Measurements from ENCODE around the gene CAMK2B. TPM values are rescaled to one million over a fixed set of nuclear protein-coding genes. Genes with fewer than 3 reads are reported as not detected.
A peak's percentile ranks its signal among the peaks of the same experiment; 100 is the strongest.

The CAMK2B gene
- total and polyA plus RNA-seq, 7 donors, result 0.23 to 3.2 (median 1.5) TPM; not detected in 1

DNA sequence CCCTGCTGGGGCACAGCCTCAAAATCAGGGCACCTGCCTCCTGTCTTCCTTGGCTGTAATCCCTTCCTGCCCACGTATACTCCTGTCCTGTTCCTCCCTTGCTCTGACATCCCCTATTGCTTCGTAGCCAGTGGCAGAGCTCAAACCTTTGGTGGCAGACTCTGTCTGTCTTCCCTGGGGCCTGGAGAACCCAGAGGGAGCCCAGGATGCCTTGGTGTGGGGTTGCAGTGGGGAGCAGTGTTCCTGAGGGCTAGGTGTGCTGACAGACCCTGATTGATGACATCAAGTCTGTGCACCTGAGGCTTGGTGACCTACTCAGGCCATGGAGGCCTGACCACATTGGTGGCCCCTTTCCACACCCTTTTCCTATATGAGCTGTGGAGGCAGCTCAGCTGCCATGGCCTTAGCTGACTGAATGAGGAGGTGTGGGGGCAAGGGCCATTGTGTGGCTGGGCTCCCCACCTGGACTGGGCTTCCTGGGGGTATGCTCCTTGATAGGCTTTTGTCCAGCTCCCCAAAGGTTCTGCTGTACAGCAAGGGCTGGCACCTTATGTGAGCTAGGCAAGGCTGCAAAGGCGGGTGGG lies 130.7 kb downstream of the CAMK2B start:
- WGBS, 2 donors, result 86 to 89% methylated on average over 3 of the region's 3 CpGs

DNA sequence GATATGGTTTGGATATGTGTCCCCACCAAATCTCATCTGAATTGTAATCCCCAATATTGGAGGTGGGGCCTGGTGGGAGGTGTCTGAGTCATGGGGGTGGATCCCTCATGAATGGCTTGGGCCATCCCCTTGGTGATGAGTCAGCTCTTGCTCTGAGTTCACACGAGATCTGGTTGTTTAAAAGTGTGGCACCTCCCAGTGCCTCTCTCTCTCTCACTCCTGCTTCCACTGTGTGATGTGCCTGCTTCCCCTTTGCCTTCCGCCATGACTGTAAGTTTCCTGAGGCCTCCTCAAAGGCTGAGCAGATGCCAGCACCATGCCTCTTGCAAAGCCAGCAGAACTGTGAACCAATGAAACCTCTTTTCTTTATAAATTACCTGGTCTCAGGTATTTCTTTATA lies 131.3 kb downstream of the CAMK2B start:
- H3K27me3 ChIP-seq, result peaks cover 0 to 23% (median 5%) of the 10 kb centered on the region in 3 donors
- intact Hi-C loops (cut with DNase I), result no loop called here
- TF ChIP-seq POLR2AphosphoS5 (IDR thresholded peaks at IDR 0.05) (no peak), EP300 (IDR thresholded peaks at IDR 0.05) (no peak), POLR2A (IDR thresholded peaks at IDR 0.05) (no peak)
- TF ChIP-seq, protein P1, sequence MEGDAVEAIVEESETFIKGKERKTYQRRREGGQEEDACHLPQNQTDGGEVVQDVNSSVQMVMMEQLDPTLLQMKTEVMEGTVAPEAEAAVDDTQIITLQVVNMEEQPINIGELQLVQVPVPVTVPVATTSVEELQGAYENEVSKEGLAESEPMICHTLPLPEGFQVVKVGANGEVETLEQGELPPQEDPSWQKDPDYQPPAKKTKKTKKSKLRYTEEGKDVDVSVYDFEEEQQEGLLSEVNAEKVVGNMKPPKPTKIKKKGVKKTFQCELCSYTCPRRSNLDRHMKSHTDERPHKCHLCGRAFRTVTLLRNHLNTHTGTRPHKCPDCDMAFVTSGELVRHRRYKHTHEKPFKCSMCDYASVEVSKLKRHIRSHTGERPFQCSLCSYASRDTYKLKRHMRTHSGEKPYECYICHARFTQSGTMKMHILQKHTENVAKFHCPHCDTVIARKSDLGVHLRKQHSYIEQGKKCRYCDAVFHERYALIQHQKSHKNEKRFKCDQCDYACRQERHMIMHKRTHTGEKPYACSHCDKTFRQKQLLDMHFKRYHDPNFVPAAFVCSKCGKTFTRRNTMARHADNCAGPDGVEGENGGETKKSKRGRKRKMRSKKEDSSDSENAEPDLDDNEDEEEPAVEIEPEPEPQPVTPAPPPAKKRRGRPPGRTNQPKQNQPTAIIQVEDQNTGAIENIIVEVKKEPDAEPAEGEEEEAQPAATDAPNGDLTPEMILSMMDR (IDR thresholded peaks at IDR 0.05), result no peak
- no peak for DNase-seq
- no peak overlapping the region for H3K4me3 ChIP-seq
- no peak overlapping the region for H3K27ac ChIP-seq
- no peaks in the 10 kb centered on the region for H3K9me3 ChIP-seq
- no peaks in the 10 kb centered on the region for H3K4me1 ChIP-seq
- no peaks in the 10 kb centered on the region for H3K36me3 ChIP-seq
- whole genome bisulfite sequencing, 2 donors, result 53 to 66% methylated on average over 2 of the region's 2 CpGs

More for the DNA sequence above, 130.7 kb downstream of the CAMK2B start:
- intact Hi-C loops (cut with DNase I), result no loop called here
- peaks cover 0 to 23% (median 5%) of the 10 kb centered on the region in 3 donors for H3K27me3 ChIP-seq
- peak; percentile 15 for DNase-seq
- H3K4me1 ChIP-seq, result no peaks in the 10 kb centered on the region
- H3K9me3 ChIP-seq, result no peaks in the 10 kb centered on the region
- H3K4me3 ChIP-seq, result no peak overlapping the region
- no peaks in the 10 kb centered on the region for H3K36me3 ChIP-seq
- TF ChIP-seq, protein P1 (IDR thresholded peaks at IDR 0.05), result no peak
- H3K27ac ChIP-seq, result no peak overlapping the region

DNA sequence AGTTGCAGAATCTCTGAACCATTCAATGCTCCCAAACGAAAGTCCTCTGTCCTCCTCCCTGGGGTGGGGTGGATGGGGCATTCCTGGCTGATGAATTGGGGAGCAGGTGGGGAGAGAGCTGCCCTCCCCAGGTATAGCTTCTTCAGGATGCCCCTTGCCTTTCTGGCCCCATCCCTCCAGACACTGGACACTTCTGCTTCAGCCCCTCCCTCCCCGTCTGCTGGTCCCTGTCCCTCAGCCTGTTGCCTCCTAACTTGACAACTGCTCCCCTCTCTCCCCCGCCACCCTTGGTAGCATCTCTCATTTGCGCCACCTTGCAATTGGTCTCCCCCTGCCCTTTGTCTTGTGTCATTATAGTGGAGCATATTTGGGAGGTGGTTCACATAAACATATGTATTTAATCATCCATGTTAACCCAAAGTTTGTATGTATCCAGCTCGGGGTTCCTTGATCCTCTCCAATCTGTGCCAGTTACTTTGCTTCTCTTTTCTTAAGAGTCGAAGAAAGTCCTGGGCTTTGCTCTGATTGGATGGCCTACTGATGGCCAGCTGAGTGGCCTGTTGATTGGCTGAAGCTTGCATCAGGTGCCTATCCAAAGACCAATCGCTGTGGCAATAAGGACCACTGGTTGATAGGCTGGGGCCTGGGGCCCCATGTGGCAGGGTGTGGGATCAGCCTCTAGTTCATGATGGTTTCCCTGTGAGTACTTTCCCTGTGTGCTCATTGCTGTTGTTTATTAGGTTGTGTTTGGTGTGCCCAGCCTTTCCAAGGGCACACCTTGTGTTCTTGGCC lies 132.2 kb downstream of the CAMK2B start:
- H3K27me3 ChIP-seq, result peaks cover 0 to 23% (median 5%) of the 10 kb centered on the region in 3 donors
- no peak overlapping the region for H3K27ac ChIP-seq
- intact Hi-C loops (cut with DNase I), result no loop called here
- TF ChIP-seq, protein P1 (IDR thresholded peaks at IDR 0.05), result no peak
- TF ChIP-seq POLR2AphosphoS5 (IDR thresholded peaks at IDR 0.05) (no peak), EP300 (IDR thresholded peaks at IDR 0.05) (no peak), POLR2A (IDR thresholded peaks at IDR 0.05) (no peak)
- DNase-seq, result no peak
- H3K4me1 ChIP-seq, result no peaks in the 10 kb centered on the region
- H3K36me3 ChIP-seq, result no peaks in the 10 kb centered on the region
- H3K4me3 ChIP-seq, result no peak overlapping the region
- no peaks in the 10 kb centered on the region for H3K9me3 ChIP-seq
- WGBS, 2 donors, result 89 to 94% methylated on average over 7 of the region's 7 CpGs

DNA sequence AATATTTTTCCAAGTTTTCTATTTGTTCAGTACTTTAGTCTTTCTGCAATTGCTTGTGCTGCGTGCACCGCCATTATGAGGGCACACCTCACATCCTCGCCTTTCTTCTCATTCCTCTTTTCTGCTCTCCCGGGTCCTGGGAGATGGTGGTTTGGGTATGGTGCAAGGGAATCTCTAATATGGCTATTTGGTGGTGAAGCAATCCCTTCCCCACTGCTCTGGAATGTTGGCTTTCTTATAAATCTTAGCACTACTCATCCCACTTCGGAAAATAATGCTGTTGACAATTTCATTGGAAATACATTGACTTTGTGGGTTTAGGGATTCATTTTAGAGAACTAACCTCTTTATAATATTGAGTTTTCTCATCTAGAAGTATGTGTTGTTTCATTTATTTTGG lies 134.2 kb downstream of the CAMK2B start:
- Histone ChIP-seq H3K27ac (no peak overlapping the region), H3K27me3 (peaks cover 0 to 16% (median 5%) of the 10 kb centered on the region in 3 donors), H3K4me3 (no peak overlapping the region), H3K9me3 (no peaks in the 10 kb centered on the region), H3K36me3 (no peaks in the 10 kb centered on the region), H3K4me1 (no peaks in the 10 kb centered on the region)
- no peak for TF ChIP-seq POLR2A (IDR thresholded peaks at IDR 0.05)
- TF ChIP-seq, protein P1 (IDR thresholded peaks at IDR 0.05), result no peak
- TF ChIP-seq POLR2AphosphoS5 (IDR thresholded peaks at IDR 0.05), result no peak
- TF ChIP-seq EP300 (IDR thresholded peaks at IDR 0.05), result no peak
- no peak for DNase-seq
- intact Hi-C loops (cut with DNase I), result no loop called here
- WGBS, 2 donors, result 86 to 87% methylated on average over 5 of the region's 5 CpGs

All from sigmoid colon (tissue), 7 donors.